HL-60 (cell line): ENCODE data around the gene RPS19.

ENCODE experiments used
- DNase-seq, 2 experiments: peaks; one replicate each; pipeline ENCODE4 v3.0.0-alpha.2; 2010 to 2020; ENCODE audit warnings: low read depth in 1 of 2, low spot score in 1 of 2
- H3K27ac ChIP-seq: fragments of 250-450 bp; sonication (Bioruptor Pico); replicated peaks from 2 replicates; pipeline ENCODE4 v1.5.1; 2020; ENCODE audit warnings: mild to moderate bottlenecking, moderate library complexity
- H3K27me3 ChIP-seq: fragments of 250-450 bp; sonication (Bioruptor Pico); 2 replicates; pipeline ENCODE4 v1.5.1; 2021; ENCODE audit warnings: mild to moderate bottlenecking, moderate library complexity; ENCODE audit not compliant: insufficient read depth, poor library complexity, severe bottlenecking
- H3K4me3 ChIP-seq: replicated peaks from 2 replicates; pipeline ENCODE4 v1.5.1; 2011; ENCODE audit warnings: mild to moderate bottlenecking, control low read depth, low read length; ENCODE audit not compliant: insufficient read depth
- GABPA ChIP-seq: IDR thresholded peaks from 2 replicates; pipeline ENCODE4 v1.6.1; 2012; ENCODE audit warnings: low read depth
- POLR2AphosphoS5 ChIP-seq: IDR thresholded peaks from 2 replicates; pipeline ENCODE4 v1.6.1; 2012; ENCODE audit warnings: low read depth
- SPI1 ChIP-seq: IDR thresholded peaks from 2 replicates; pipeline ENCODE4 v1.6.1; 2012; ENCODE audit warnings: low read depth, mild to moderate bottlenecking, borderline replicate concordance
- TF ChIP-seq, protein P1 (sequence below): IDR thresholded peaks from 2 replicates; pipeline ENCODE4 v1.6.1; 2012; ENCODE audit warnings: low read depth; ENCODE audit not compliant: insufficient replicate concordance
- TF ChIP-seq, protein P2 (sequence below): IDR thresholded peaks from one replicate; pipeline ENCODE4 v1.5.1; 2011; ENCODE audit warnings: low read length, control low read depth, inconsistent platforms; ENCODE audit not compliant: insufficient read depth

Gene RPS19

DNA sequence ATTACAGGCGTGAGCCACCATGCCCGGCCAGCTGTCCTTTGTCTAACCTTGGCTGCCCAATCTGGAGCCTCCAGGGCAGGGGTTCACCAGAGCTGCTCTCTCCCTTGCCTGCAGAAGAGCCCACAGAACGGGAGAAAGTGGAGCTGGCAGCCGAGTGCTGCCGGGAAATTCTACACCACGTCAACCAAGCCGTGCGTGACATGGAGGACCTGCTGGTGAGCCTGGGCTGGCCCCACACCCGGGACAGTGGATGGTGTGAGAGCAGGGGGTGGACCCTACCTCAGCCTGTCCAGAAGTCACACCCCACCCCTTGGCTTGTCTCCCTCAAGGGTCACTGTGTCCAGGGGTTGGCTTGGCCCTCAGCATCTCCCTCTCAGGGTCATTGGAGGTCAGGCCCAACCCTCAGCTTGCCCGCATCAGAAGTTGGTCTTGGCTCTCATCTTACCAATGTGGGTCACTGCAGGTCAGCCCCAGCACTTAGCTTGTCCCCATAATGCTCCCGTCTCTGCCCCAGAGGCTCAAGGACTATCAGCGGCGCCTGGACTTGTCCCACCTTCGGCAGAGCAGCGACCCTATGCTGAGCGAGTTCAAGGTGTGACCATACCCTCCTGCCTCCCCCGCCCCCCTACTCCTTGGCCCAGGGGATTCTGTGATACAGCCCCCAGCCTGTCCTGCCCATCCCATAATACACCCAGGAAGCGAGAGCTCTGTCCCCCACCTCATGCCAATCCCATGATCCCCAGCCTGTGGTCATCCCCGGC lies 43.3 kb downstream of the RPS19 start:
- no peak overlapping the region for H3K27ac ChIP-seq
- TF ChIP-seq SPI1 (no peak), POLR2AphosphoS5 (no peak), GABPA (no peak)
- TF ChIP-seq, protein P1, sequence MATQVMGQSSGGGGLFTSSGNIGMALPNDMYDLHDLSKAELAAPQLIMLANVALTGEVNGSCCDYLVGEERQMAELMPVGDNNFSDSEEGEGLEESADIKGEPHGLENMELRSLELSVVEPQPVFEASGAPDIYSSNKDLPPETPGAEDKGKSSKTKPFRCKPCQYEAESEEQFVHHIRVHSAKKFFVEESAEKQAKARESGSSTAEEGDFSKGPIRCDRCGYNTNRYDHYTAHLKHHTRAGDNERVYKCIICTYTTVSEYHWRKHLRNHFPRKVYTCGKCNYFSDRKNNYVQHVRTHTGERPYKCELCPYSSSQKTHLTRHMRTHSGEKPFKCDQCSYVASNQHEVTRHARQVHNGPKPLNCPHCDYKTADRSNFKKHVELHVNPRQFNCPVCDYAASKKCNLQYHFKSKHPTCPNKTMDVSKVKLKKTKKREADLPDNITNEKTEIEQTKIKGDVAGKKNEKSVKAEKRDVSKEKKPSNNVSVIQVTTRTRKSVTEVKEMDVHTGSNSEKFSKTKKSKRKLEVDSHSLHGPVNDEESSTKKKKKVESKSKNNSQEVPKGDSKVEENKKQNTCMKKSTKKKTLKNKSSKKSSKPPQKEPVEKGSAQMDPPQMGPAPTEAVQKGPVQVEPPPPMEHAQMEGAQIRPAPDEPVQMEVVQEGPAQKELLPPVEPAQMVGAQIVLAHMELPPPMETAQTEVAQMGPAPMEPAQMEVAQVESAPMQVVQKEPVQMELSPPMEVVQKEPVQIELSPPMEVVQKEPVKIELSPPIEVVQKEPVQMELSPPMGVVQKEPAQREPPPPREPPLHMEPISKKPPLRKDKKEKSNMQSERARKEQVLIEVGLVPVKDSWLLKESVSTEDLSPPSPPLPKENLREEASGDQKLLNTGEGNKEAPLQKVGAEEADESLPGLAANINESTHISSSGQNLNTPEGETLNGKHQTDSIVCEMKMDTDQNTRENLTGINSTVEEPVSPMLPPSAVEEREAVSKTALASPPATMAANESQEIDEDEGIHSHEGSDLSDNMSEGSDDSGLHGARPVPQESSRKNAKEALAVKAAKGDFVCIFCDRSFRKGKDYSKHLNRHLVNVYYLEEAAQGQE, result no peak
- TF ChIP-seq, protein P2, sequence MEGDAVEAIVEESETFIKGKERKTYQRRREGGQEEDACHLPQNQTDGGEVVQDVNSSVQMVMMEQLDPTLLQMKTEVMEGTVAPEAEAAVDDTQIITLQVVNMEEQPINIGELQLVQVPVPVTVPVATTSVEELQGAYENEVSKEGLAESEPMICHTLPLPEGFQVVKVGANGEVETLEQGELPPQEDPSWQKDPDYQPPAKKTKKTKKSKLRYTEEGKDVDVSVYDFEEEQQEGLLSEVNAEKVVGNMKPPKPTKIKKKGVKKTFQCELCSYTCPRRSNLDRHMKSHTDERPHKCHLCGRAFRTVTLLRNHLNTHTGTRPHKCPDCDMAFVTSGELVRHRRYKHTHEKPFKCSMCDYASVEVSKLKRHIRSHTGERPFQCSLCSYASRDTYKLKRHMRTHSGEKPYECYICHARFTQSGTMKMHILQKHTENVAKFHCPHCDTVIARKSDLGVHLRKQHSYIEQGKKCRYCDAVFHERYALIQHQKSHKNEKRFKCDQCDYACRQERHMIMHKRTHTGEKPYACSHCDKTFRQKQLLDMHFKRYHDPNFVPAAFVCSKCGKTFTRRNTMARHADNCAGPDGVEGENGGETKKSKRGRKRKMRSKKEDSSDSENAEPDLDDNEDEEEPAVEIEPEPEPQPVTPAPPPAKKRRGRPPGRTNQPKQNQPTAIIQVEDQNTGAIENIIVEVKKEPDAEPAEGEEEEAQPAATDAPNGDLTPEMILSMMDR, result no peak
- H3K27me3 ChIP-seq, result no peaks in the 10 kb centered on the region
- H3K4me3 ChIP-seq, result no peak overlapping the region
- no peak for DNase-seq

DNA sequence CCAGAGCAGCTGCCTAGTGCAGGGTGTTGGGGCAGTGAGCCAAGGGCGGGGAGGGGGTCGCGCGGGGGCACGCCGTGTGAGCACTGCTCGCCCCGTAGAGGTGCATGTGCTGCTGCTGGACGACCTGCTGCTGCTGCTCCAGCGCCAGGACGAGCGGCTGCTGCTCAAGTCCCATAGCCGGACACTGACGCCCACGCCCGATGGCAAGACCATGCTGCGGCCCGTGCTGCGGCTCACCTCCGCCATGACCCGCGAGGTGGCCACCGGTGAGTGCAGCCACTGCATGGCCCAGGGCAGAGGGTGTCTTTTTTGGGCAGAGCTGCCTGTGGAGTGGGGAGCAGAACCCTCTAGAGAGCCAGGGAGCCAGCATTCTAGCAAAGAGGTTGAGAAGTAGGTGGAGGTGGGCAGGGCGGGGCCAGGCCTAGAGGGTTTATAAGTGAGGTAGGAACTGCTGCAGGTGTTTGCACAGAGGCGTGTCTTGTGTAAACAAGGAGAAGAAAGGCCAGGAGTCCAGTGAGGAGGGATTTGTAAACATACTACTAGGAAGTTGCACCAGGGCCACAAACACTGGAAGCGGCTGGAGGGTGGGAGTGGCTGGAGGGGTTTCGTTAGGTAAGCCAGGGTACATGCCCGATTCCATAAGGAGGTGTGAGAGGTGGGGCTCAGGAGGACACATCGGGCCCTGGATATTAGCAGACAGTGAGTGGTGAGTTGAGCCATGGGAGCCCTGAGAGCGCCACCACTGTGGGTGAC lies 44.2 kb downstream of the RPS19 start:
- Histone ChIP-seq H3K27me3 (no peaks in the 10 kb centered on the region), H3K27ac (no peak overlapping the region), H3K4me3 (no peak overlapping the region)
- TF ChIP-seq POLR2AphosphoS5, result no peak
- no peak for TF ChIP-seq GABPA
- TF ChIP-seq, protein P1, result no peak
- TF ChIP-seq, protein P2, result no peak
- no peak for TF ChIP-seq SPI1
- DNase-seq, result no peak

DNA sequence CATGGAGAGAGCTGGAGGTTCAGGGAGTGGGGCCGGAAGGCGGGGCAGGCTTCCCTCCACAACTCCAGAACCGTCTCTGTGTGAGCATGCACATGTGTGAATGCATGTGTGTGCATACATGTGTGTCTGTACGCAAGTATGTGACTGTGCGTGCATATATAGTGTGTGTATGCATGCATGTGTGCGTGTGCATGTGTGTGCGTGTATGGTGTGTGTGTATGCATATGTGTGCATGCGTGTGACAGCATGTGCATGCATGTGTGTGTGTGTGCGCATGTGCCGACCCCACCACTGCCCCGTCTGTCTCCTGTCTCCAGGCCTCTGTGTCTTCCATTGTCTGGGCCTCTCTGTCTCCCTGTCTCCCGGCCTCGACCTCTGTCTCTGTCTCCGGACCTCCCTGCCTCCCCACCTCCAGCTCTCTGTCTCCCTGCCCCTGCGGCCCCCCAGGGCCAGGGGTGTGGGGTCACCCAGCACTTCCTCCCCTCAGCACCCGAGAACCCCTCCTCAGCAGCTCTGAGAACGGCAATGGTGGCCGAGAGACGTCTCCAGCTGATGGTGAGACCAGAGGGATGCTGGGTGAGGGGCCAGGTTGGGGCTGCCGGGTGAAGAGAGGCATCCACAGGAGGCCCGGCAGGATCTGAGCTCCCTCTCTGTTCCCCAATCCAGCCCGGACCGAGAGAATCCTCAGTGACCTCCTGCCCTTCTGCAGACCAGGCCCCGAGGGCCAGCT lies 45.4 kb downstream of the RPS19 start:
- TF ChIP-seq, protein P2, result no peak
- TF ChIP-seq POLR2AphosphoS5 (no peak; the same call in 1 of the 2 replicates), GABPA (no peak), SPI1 (no peak)
- TF ChIP-seq, protein P1, result no peak
- H3K4me3 ChIP-seq, result no peak overlapping the region
- H3K27ac ChIP-seq, result no peak overlapping the region
- no peaks in the 10 kb centered on the region for H3K27me3 ChIP-seq
- no peak for DNase-seq
